CD4-positive, alpha-beta T cell treated with Interleukin-6 for 4 hours (primary cell): Measurements from ENCODE around the gene SH3GL3.

ENCODE experiments used
- DNase-seq: peaks from one replicate; pipeline ENCODE4 v3.0.0-alpha.2; 2020; ENCODE audit warnings: mixed read lengths

Gene SH3GL3

GRCh38 chr15:83626171-83626802, 179.1 kb downstream of the SH3GL3 start:
- no peak for DNase-seq

DNA sequence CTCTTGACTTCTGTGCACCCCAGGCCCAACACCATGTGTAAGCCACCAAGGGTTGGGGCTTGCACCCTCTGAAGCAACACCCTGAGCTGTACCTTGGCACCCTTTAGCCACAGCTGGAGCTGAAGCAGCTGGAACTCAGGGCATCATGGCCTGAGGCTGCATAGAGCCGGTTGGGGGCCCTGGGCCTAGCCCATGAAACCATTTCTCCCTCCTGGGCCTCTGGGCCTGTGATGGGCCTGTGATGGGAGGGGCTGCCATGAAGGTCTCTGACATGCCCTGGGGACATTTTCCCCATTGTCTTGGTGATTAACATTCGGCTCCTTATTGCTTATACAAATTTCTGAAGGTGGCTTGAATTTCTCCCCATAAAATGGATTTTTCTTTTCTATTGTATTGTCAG, 184.4 kb downstream of the SH3GL3 start:
- DNase-seq = no peak

DNA sequence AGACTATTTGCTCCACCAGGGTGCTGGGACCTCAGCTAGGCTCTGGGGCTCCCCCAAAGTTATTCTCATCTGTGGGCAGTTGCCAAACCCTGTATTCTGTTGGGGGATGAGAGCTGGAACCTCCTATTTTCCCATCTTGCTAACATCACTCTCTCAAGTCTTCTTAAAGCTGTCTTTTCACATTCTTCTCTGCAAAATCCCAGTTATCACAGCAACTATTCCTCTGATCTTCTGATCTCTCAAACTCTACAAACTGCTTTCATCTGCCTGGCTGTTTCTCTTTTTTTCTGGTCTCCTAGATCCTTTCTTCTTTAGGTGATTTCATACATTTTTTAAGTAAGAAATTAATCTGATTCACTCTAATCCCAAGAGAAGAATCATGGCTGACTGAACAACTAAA, 196.1 kb downstream of the SH3GL3 start:
- no peak for DNase-seq

DNA sequence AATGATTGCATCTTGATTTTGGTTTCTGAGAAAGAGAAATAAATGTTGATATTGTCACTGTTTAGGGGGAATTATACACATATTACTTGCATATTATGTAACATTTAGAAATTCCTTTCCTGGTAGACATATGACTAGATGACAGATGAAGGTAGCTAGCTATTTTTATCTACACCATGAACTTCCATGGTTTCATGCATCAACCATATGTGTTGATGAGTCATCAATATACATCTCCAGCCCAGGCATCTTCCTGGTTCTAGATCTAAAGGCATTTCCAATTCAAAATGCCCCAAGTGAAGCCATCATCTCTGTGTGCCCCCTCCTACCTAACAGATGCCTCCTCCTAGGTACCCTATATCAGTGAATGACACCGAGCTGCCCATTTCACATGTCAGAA, 197.3 kb downstream of the SH3GL3 start:
- DNase-seq = no peak

- no peak for DNase-seq
Observed at GRCh38 chr15:83650831-83651230, 203.7 kb downstream of the SH3GL3 start.

DNA sequence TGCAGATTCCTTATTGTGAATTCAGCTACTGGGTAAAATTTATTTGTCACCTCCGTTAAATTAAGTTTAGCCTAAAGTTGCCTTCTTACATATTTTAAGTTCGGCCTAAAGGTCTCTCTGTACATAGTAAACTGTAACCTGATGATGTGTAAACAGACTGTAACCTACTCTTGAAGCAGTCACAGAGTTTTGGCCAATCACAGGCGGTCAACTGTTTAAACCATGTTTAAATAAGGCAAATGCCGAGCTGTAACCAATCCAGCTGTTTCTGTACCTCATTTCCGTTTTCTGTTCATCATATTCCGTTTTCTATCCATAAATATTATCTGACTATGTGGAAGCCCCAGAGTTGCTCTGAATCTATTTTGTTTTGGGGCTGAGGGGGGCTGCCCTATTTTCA, 204.4 kb downstream of the SH3GL3 start:
- no peak for DNase-seq

DNA sequence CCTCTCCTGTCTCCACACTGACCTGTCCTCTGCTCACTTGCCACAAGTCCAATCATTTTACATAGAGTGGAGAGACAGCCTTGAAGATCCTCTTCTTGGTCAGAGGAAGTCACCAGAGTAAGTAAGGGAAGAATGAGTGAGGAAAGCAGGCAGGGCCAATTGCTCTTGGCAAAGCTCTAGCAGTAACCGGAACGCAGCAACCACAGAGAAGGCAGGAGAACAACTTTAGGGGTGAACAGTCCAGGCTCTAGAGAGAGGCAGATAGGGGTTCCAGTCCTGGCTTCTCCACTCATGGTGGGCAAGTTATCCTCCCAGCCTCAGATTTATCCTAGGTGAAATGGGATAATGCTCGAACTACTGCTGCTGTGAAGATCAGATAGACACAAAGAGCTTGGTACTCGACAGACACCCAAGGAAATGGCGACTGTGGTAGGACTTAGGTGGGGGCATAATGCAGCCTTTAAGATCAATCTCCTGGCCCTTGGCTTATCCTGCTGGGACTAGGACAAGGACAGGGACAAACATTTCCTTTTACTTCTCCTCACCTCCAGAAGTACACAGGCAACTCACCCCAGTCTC, 205.6 kb downstream of the SH3GL3 start:
- no peak for DNase-seq

DNA sequence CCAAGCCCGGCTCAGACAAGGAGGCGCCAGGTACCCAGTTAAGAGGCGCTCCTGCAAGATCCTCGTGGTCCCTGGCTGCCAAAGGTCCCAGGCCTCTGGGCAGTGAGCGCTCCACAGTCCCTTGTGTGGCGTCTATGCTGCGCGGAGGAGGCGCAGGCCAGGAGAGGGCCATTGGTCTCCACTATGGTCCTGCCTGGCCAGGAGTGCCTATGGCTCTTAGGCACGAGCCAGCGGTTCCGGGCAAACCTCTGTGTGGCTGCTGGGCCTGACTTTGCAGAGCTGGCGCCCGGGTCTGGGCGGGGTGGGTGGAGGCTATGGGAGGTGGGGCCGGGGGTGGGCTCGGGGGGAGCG, 206.1 kb downstream of the SH3GL3 start:
- no peak for DNase-seq

- DNase-seq = no peak
Observed at GRCh38 chr15:83653639-83654378, 206.7 kb downstream of the SH3GL3 start, which contains the start of gene ADAMTSL3. TSS of gene ADAMTSL3 (plus strand) at chr15:83654123. CDS start at chr15:83655762, 1,639 bp downstream.

- DNase-seq = no peak
Observed at GRCh38 chr15:83654379-83655236, 207.5 kb downstream of the SH3GL3 start.

DNA sequence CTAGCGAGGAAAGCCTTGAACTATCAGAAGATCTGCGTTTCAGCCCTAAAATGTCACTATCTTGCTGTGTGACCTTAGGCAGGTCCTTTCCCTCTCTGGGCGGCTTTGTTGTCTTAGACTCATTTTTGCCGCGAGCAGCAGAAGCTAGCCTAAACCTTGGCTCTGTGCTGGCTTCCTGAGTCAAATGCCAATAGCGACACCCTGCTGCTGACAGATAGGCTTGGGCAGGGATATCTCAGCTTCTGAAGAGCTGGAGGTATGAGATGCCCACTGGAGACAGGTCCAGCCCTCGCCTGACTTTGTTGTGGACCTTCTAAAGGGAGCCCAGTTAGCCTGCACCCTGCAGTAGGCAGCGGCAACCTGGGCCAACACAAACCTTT, 208.1 kb downstream of the SH3GL3 start:
- no peak for DNase-seq

- DNase-seq = no peak
Observed at GRCh38 chr15:83656192-83656591, 209.1 kb downstream of the SH3GL3 start.

DNA sequence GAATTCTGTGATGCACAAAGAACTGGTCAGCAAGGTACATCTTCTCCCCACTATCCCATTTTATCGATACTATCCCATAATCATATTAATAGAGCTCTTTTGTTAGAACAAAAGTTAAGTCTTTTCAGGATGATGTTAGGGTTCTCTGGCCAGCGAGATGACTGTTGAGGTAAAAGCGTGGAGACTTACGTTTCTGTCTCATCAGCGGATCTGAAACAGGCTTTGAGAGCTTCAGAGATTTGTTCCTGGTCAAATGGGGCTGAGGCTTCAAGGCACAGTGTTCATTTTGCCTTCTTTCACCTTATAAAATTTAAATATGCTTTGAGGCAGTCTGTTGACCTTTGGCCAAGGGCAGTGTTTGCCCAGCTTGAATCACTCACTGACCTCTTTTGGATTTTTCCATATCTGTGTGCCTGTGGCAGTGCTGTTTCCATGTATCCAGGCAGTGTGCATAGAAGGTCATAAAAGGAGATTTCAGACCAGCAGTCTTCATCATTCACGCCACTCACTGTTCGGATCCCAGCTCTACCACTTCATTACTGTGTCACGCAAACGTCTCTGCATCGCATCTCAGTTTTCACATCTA, 209.9 kb downstream of the SH3GL3 start:
- no peak for DNase-seq

DNA sequence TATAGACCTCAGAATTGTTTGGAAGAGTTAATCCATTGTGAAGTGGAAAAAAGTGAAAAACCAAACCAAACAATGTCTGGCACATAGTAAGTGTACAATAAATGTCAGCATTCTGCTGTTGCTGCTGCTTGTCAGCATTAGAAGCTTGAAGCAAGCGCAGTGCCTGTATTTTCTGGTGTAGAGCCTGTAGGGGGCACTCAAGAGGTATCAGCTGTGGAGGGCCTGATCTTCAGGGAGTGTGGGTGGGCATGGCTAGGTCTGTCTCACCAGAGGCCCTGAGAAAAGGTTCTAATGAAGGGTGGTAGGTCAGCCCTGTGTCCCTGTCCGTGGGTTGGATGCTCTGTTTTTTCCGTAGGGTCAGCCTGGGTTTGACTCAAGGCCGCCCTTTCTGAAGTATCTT, 210.4 kb downstream of the SH3GL3 start:
- DNase-seq = no peak

DNA sequence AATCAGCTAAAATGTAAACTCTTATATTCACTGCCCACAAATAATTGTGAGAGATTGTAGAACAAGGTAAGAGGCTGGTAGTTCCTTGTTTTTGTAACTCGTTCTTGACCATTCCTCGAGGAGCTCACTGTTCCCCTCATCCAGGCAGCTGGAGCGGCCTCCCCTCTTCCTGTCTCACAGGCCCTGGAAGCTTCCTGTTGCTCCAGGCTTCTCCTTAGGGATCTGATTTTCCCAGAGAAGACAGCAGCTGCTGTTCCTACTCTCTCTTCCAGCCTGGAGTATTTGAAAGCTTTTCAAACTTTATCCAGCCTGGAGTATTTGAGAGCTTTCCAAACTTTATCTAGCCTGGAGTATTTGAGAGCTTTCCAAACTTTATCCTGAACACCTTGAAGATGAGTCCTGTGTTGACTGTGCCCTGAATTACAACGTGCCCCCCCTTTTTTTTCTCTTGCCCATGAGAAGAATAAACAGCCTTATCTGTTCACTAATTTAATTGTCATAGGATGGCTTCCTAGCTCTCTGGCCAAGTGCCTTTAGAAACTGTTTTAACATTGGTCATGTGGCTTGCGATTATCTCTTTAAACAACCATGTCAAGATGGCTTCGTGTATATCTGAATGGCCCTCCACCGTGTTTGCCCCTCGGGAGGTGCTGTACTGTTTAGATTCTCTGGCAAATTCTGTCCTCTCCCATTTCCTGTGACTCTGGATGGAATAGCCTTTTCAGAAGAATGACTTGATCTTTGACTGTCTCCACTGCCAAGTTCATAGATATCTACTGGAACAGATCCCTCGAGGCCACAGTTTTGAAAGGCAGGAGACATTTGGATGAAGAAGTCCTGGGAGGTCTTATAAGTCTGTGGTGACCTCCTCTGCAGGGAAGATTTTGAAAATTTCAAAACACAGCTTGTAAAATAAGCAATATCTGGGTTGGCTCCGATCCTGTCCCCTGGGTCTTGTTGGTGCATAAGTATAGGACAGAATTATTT, 211.6 kb downstream of the SH3GL3 start:
- DNase-seq = no peak

GRCh38 chr15:83659417-83659812, 212.3 kb downstream of the SH3GL3 start:
- no peak for DNase-seq

DNA sequence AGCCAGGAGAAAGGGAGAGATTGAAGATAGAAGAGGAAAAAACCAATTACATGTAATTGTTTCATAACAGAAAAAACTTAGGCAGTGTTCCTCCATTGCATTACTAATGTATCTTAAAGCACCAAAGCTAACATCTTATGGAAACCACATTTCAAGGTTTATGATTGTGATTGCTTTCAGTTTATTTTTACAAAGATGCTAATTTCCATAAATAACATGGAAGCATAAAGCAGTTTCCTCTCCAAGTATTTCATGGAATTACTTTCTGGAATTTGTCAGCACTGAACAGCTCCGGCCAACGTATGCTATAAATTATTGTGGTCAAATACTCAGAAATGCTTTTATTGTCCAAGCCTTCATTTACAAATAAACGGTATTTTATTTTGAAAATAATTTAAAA, 218.3 kb downstream of the SH3GL3 start:
- no peak for DNase-seq
